ENCODE measurements around the gene FAM76B. TPM values are rescaled to one million over a fixed set of nuclear protein-coding genes. Genes with fewer than 3 reads are reported as not detected.

FAM76B gene
- polyA plus RNA-seq, 2 of the 4 experiments (the other 2 are of a cell fraction), result 11.4 to 33.3 TPM

- DNase-seq (ENCODE audit: low read depth in 1 of 2, low spot score in 1 of 2) (no peak), FAIRE-seq (no peak), ATAC-seq (no peak)
- H3K27ac ChIP-seq, result no peak overlapping the region
- TF ChIP-seq EHF (CRISPR knock-in tag; IDR thresholded peaks at IDR 0.05) (no peak), CEBPB (IDR thresholded peaks at IDR 0.05) (no peak), ZFP36 (IDR thresholded peaks at IDR 0.05; ENCODE audit: borderline replicate concordance, partially characterized antibody) (no peak), FOSL2 (IDR thresholded peaks at IDR 0.05) (no peak), FOSL2 (CRISPR knock-in tag; IDR thresholded peaks at IDR 0.05) (no peak), PHF8 (IDR thresholded peaks at IDR 0.05; ENCODE audit: borderline replicate concordance, low read depth) (no peak), JUN (IDR thresholded peaks at IDR 0.05) (no peak), RARB (CRISPR knock-in tag; IDR thresholded peaks at IDR 0.05) (no peak), FOSB (CRISPR knock-in tag; IDR thresholded peaks at IDR 0.05) (no peak), NR3C1 (IDR thresholded peaks at IDR 0.05) (no peak), ZSCAN20 (CRISPR knock-in tag; IDR thresholded peaks at IDR 0.05) (no peak), EP300 (IDR thresholded peaks at IDR 0.05) (no peak), RAD21 (conservative IDR thresholded peaks at IDR 0.05 in 1 of 2, IDR thresholded peaks at IDR 0.05 in 1 of 2) (no peak), BHLHE40 (IDR thresholded peaks at IDR 0.05; ENCODE audit: low read depth, low read length) (no peak), REST (IDR thresholded peaks at IDR 0.05) (no peak), MAX (IDR thresholded peaks at IDR 0.05) (no peak), CBX2 (IDR thresholded peaks at IDR 0.05; ENCODE audit: borderline replicate concordance, low read depth) (no peak), RNF2 (IDR thresholded peaks at IDR 0.05; ENCODE audit: borderline replicate concordance, low read depth) (no peak), POLR2AphosphoS2 (conservative IDR thresholded peaks at IDR 0.05; ENCODE audit: low read length) (no peak), CBX8 (IDR thresholded peaks at IDR 0.05) (no peak)
- no peaks in the 10 kb centered on the region for H3K4me1 ChIP-seq
- no peaks in the 10 kb centered on the region for H3K9me3 ChIP-seq
- no peak overlapping the region for H3K4me2 ChIP-seq
- POLR2A ChIA-PET, result no interaction called here
- WGBS (ENCODE audit: missing lambda C conversion rate), result 63% methylated on average over 3 of the region's 3 CpGs
- CTCF ChIA-PET, result interaction anchor here (1.3 kb wide), 1 partner anchor 44 kb away, joined by 4 read pairs; no protein-coding TSS in a partner anchor
- no peak overlapping the region for H3K4me3 ChIP-seq
Observed at GRCh38 chr11:95720195-95720594, 69.4 kb downstream of the FAM76B start.

Other genes starting within 250 kb of the FAM76B start
- 30.4 and 47.3 TPM in 2 replicates for gene CEP57, start 716 bp upstream of the FAM76B start, polyA plus RNA-seq (2011; rRNA removed)
- 17.2 to 21.3 TPM (median 19.9 TPM) in 3 replicates for gene CEP57, start 716 bp upstream of the FAM76B start, polyA plus RNA-seq (2017; fragmentation: RNase III; extraction: RNeasy Plus Mini Kit Qiagen cat#74134 plus additional on column Dnase treatment)
- gene MTMR2, start 134.3 kb upstream of the FAM76B start, polyA plus RNA-seq (2011; rRNA removed), result 25.4 and 28.7 TPM in 2 replicates
- gene MTMR2, start 134.3 kb upstream of the FAM76B start, polyA plus RNA-seq (2017; fragmentation: RNase III; extraction: RNeasy Plus Mini Kit Qiagen cat#74134 plus additional on column Dnase treatment), result 20.0 to 22.2 TPM (median 20.2 TPM) in 3 replicates